Activated naive CD4-positive, alpha-beta T cell treated with anti-CD3 and anti-CD28 coated beads, Interleukin-2, amount 50 U/mL, for 72 hours (primary cell): ENCODE measurements around the gene SPAM1. TPM values are rescaled to one million over a fixed set of nuclear protein-coding genes. Genes with fewer than 3 reads are reported as not detected.
"Not testable (repeated sequence)": the region's sequence is repeated elsewhere in the genome, so short reads cannot be mapped to it uniquely, and the experiment has no call there.

ENCODE experiments used
- ATAC-seq, 2 donors: fragments of 150-1000 bp; cut with Tn5 transposase; 2 replicates each; pipeline ENCODE4 v1.10.0; 2021; ENCODE audit warnings: mild to moderate bottlenecking in 2 of 2, moderate library complexity in 2 of 2
- DNase-seq, 2 donors: peaks; one replicate each; pipeline ENCODE4 v3.0.0; 2021 to 2022; ENCODE audit warnings: low spot score in 2 of 2
- H3K27ac Mint-ChIP-seq, 2 donors: one replicate each; pipeline ENCODE4 v1.8.0; 2022; ENCODE audit warnings: mild to moderate bottlenecking in 2 of 2, mixed read lengths in 2 of 2
- H3K36me3 Mint-ChIP-seq, 2 donors: one replicate each; pipeline ENCODE4 v1.8.0; 2022; ENCODE audit warnings: mixed read lengths in 2 of 2
- H3K9me3 Mint-ChIP-seq, 2 donors: one replicate each; pipeline ENCODE4 v1.8.0; 2022; ENCODE audit warnings: mixed read lengths in 2 of 2
- total RNA-seq, 2 donors: library from RNA; stranded (reverse); gene quantifications; one replicate each; pipeline ENCODE4 v1.2.3, GENCODE V29; 2022

Gene SPAM1, protein sequence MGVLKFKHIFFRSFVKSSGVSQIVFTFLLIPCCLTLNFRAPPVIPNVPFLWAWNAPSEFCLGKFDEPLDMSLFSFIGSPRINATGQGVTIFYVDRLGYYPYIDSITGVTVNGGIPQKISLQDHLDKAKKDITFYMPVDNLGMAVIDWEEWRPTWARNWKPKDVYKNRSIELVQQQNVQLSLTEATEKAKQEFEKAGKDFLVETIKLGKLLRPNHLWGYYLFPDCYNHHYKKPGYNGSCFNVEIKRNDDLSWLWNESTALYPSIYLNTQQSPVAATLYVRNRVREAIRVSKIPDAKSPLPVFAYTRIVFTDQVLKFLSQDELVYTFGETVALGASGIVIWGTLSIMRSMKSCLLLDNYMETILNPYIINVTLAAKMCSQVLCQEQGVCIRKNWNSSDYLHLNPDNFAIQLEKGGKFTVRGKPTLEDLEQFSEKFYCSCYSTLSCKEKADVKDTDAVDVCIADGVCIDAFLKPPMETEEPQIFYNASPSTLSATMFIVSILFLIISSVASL
- not detected for total RNA-seq

DNA sequence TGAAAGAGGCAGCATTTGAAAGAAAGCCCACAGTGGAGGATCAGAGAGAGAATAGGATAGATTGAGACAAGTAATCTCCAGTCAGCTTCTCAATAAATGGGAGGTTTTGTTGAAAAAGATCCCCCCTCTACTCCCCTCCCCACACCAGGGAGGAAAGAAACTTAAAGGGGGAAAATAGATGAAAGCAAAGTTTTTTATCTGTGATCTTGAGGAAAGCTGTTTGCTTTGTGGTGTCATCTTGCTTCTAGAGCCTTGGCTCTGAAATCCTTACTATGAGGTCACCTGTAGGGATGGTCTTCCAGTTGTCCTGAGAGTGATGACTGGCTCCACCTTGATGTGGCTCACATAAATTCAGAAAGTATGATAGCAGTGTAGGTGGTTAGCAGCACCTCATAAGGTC lies at the start of gene SPAM1:
TSS of gene SPAM1 (plus strand) at position 301 of the 400 bp plus-strand sequence. CDS start 28,330 bp downstream, outside the sequence.
- ATAC-seq (no peak), DNase-seq (no peak)
- H3K36me3 Mint-ChIP-seq, result no peaks in the 10 kb centered on the region
- peaks cover 0 to 3% of the 10 kb centered on the region in 2 donors for H3K9me3 Mint-ChIP-seq
- no peak within 1 kb of the TSS for H3K27ac Mint-ChIP-seq

DNA sequence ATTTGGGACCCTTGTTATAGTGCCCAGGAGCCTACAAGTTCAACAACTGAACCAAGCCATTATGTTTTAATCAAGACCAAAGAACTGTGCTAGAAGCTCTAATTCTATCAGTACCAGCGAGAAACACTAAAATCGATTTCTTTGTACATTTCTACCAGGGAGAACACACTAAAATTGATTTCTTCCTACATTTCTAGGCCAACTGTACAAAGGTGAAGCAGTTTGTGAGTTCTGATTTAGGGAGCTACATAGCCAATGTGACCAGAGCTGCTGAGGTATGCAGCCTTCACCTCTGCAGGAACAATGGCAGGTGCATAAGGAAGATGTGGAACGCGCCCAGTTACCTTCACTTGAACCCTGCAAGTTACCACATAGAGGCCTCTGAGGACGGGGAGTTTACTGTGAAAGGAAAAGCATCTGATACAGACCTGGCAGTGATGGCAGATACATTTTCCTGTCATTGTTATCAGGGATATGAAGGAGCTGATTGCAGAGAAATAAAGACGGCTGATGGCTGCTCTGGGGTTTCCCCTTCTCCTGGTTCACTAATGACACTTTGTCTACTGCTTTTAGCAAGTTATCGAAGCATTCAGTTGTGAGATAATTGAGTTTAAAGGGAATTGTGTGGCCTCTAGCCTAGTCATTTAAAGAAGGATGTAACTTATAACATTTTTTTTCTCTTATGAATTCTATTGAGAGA lies 48.3 kb upstream of the SPAM1 start:
- ATAC-seq (no peak), DNase-seq (no peak)
- H3K9me3 Mint-ChIP-seq, result no peaks in the 10 kb centered on the region
- H3K36me3 Mint-ChIP-seq, result no peaks in the 10 kb centered on the region
- no peak overlapping the region for H3K27ac Mint-ChIP-seq

DNA sequence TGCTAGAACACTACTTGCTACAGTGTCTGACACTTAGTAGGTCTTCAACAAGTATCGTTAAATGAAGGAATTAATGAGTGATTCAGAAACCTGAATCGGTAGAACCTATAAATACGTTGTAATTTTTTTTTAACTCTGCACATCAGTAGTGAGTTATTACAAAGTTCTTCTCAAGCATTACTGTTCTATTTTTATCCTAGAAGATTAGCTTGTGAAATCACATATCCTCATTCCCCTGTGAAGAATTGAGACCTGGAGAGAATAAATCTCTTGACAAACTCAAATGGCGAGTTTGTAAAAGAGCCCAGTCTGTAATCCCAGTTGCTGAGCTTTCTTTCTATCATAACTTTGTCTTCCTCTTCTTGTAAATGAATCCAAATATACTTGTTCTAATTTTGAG lies 45.4 kb upstream of the SPAM1 start:
- ATAC-seq, result no peak
- H3K9me3 Mint-ChIP-seq, result no peaks in the 10 kb centered on the region
- DNase-seq, result no peak
- H3K36me3 Mint-ChIP-seq, result no peaks in the 10 kb centered on the region
- no peak overlapping the region for H3K27ac Mint-ChIP-seq

DNA sequence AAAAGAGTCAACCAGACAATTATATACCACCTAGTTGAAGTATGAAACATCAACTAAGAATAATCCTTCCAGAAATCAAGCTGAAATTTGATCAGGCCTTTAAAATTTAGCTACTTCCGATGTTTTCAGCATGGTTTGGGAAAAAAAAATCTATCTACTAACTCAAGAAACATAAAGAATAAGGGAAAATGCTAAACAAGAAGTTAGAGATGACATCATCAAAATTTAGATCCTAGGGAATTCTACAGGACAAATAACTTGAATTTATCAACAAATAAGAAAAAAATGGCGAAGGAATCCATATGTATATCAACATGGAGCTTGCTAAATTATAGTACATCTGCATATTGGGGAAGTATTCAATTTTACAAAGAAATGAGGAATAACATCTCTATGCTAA lies 43.7 kb upstream of the SPAM1 start:
- DNase-seq, result no peak
- no peaks in the 10 kb centered on the region for H3K36me3 Mint-ChIP-seq
- H3K27ac Mint-ChIP-seq, result no peak overlapping the region
- no peaks in the 10 kb centered on the region for H3K9me3 Mint-ChIP-seq
- no peak for ATAC-seq

- H3K36me3 Mint-ChIP-seq, result no peaks in the 10 kb centered on the region
- ATAC-seq (no peak), DNase-seq (no peak)
Measured at GRCh38 chr7:123883154-123883553, 41.9 kb upstream of the SPAM1 start.

DNA sequence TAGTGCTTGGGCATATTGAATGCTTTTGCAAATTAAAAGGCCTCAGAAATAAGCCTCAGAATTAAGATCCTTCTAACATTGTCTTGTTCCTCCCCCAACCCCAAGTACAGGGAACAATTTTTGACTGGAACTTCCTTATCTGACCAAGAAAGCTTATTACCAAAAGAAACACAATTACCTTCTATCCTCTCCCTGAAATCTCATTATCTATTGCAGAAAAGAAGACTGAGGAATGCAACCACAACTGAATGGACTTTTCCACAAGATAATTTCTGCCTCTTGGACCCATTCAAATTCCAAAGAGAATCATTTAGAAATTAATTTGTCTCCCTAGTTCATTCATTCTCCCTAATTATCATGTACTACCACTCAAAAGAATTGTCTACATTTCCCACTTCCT lies 36.8 kb upstream of the SPAM1 start:
- Mint-ChIP-seq H3K27ac (no peak overlapping the region), H3K36me3 (no peaks in the 10 kb centered on the region)
- no peak for ATAC-seq

More at GRCh38 chr7:123883154-123883553, 41.9 kb upstream of the SPAM1 start:
- Mint-ChIP-seq H3K27ac (no peak overlapping the region), H3K9me3 (no peaks in the 10 kb centered on the region)

GRCh38 chr7:123894753-123895152 lies 30.3 kb upstream of the SPAM1 start:
- Mint-ChIP-seq H3K36me3 (peaks cover 15 to 17% of the 10 kb centered on the region in 2 donors), H3K9me3 (peaks cover 8 to 17% of the 10 kb centered on the region in 2 donors)
- not testable (repeated sequence) for ATAC-seq, H3K27ac Mint-ChIP-seq, DNase-seq

More for the DNA sequence above, 36.8 kb upstream of the SPAM1 start:
- no peak for DNase-seq
- no peaks in the 10 kb centered on the region for H3K9me3 Mint-ChIP-seq

GRCh38 chr7:123901101-123901500 lies 23.9 kb upstream of the SPAM1 start:
- ATAC-seq (no peak), DNase-seq (no peak)
- Mint-ChIP-seq H3K27ac (no peak overlapping the region), H3K36me3 (no peaks in the 10 kb centered on the region), H3K9me3 (peaks cover 2 to 4% of the 10 kb centered on the region in 2 donors)

DNA sequence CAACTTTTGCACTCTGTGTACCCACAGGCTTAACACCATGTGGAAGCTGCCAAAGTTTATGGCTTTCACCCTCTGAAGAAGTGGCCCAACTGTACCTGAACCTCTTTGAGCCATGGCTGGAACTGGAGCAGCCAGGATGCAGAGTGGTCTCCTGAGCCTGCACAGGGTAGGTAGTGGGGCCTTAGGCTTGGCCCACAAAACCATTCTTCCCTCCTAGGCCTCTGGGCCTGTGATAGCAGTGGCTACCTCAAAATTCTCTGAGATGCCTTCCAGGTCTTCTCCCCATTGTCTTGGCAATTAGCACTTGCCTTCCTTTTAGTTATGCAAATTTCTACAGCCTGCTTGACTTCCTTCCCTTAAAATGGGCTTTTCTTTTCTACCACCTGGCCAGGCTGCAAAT lies 19.3 kb upstream of the SPAM1 start:
- H3K27ac Mint-ChIP-seq, result no peak overlapping the region
- no peaks in the 10 kb centered on the region for H3K36me3 Mint-ChIP-seq
- ATAC-seq, result no peak
- peaks cover 7 to 8% of the 10 kb centered on the region in 2 donors for H3K9me3 Mint-ChIP-seq
- no peak for DNase-seq

- DNase-seq, result no peak
- Mint-ChIP-seq H3K36me3 (no peaks in the 10 kb centered on the region), H3K27ac (no peak overlapping the region), H3K9me3 (no peaks in the 10 kb centered on the region)
- no peak for ATAC-seq
Measured at GRCh38 chr7:123916240-123916724, 8.8 kb upstream of the SPAM1 start.

DNA sequence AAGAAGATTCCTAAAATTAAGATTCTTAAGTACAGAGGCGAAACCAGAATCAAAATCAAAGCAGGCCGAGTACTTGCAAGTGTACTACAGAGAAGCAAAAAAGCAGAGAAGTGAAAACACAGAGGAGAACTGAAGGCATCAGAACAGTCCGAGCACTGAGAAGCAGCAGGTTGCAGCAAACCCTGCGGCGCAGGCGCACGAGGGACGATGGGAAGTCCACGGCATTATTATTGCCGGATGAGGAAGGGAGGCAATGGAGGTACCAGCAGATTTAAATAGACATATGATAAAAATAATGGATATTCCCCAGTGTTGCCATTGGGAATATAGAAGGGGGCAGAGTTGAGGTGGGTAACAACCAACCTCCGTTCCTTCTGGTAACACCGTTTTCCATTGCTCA lies 7.2 kb upstream of the SPAM1 start:
- no peaks in the 10 kb centered on the region for H3K9me3 Mint-ChIP-seq
- H3K36me3 Mint-ChIP-seq, result no peaks in the 10 kb centered on the region
- ATAC-seq (no peak), DNase-seq (no peak)
- no peak overlapping the region for H3K27ac Mint-ChIP-seq

GRCh38 chr7:123918309-123918708 lies 6.7 kb upstream of the SPAM1 start:
- no peaks in the 10 kb centered on the region for H3K9me3 Mint-ChIP-seq
- no peak for ATAC-seq
- H3K27ac Mint-ChIP-seq, result no peak overlapping the region
- no peaks in the 10 kb centered on the region for H3K36me3 Mint-ChIP-seq
- DNase-seq, result no peak

DNA sequence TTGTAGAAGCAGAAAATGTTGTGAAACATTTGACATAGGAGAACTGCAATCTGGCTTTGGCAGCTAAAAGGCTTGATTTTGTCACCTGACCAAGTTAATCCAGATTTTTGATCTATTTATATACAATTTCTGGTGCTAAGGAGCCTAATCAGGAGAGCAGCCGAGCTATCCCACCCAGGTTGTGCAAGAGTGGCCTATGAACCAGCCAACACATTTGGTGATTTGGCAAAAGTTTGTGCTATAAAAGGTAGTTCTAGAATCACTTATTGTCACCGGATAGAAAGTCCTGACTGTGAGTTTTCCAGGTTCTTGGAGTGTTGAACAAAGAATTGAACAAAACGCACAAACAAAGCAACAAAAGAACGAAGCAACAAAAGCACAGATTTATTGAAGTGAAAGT lies 1.4 kb upstream of the SPAM1 start:
- Mint-ChIP-seq H3K36me3 (no peaks in the 10 kb centered on the region), H3K9me3 (peaks cover 0 to 3% of the 10 kb centered on the region in 2 donors), H3K27ac (no peak overlapping the region)
- DNase-seq (no peak), ATAC-seq (no peak)

GRCh38 chr7:123929107-123929506 lies 4.1 kb downstream of the SPAM1 start:
- Mint-ChIP-seq H3K27ac (no peak overlapping the region), H3K36me3 (no peaks in the 10 kb centered on the region), H3K9me3 (peaks cover 0 to 3% of the 10 kb centered on the region in 2 donors)
- DNase-seq, result no peak
- no peak for ATAC-seq

GRCh38 chr7:123929655-123930054 lies 4.6 kb downstream of the SPAM1 start:
- H3K9me3 Mint-ChIP-seq, result peaks cover 0 to 1% of the 10 kb centered on the region in 2 donors
- DNase-seq, result no peak
- no peaks in the 10 kb centered on the region for H3K36me3 Mint-ChIP-seq
- ATAC-seq, result no peak
- H3K27ac Mint-ChIP-seq, result no peak overlapping the region

DNA sequence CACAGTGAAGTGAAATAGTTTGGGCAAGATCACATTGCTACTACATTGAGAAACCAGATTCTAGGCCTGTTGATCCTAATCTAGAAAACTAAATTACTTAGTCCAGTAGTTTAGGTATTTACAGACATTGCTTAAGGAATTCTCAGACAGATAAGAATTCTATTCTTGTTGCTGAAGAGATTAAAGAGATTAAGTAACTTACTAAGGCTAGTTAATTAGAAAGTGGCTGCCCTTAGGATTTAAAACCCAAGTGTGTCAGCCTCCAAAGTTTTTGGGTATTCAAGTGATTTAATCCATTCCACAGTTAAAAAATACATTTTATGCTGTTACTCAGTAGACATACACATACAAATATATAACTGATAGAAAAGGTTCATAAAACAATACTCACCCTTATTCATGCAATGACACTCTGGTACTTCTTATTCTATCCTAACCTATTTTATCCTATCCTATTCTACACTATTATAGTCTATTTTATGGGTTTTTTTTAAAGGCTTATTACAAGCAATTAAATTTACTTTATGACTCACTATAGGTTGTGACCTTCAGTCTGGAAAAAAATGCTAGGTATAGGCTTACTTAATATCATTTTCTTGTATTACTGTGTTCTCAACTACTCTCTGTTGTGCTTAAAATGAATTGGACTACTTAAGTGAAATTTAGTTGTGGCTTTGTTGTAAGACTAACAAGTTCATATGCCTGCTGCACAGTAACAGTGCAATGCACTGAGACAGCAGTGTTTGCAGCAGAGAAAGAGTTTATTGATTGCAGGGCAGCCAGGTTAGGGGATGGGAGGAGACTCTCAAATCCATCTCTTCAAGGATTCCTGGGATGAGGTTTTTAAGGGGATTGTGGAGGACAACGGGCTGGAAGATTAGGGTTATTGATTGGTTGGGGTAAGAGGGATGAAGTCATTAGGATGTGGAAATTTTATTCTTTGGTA lies 10.7 kb downstream of the SPAM1 start:
- Mint-ChIP-seq H3K27ac (no peak overlapping the region), H3K36me3 (no peaks in the 10 kb centered on the region)
- ATAC-seq, result no peak

More for the DNA sequence above, 10.7 kb downstream of the SPAM1 start:
- peaks cover 0 to 5% of the 10 kb centered on the region in 2 donors for H3K9me3 Mint-ChIP-seq
- DNase-seq, result no peak
